A673 (cell line): ENCODE data around the gene SLC24A4. TPM values are rescaled to one million over a fixed set of nuclear protein-coding genes. Genes with fewer than 3 reads are reported as not detected.

Source experiments
- BruUV-seq: library from RNA; stranded (reverse); fragments of 400-500 nt; replicated peaks from 2 replicates; lab custom pipeline; 2021; lab: Mats Ljungman, UMichigan
- CTCF ChIA-PET: fragments of 300-600 bp; sonication (Branson Sonifier 250); formaldehyde crosslinking; loops from one replicate; lab custom pipeline; 2022; ENCODE audit warnings: antibody characterized with exemption; lab: Charles Lee
- POLR2A ChIA-PET: fragments of 300-600 bp; sonication (Branson Sonifier 250); formaldehyde crosslinking; loops from one replicate; lab custom pipeline; 2022; ENCODE audit warnings: antibody characterized with exemption; ENCODE audit not compliant: low non-redundant PET; lab: Charles Lee
- DNase-seq: peaks from one replicate; pipeline ENCODE4 v3.0.0-alpha.2; 2015; ENCODE audit warnings: low spot score
- H3K27ac ChIP-seq: fragments of 200-600 bp; sonication (generic); 2 replicates; pipeline ENCODE4 v1.5.1; 2016; ENCODE audit warnings: mixed run types, low read depth, mild to moderate bottlenecking, mixed read lengths, antibody characterized with exemption, low read length; ENCODE audit not compliant: poor library complexity, severe bottlenecking
- H3K27me3 ChIP-seq: fragments of 200-600 bp; sonication (generic); replicated peaks from 2 replicates; pipeline ENCODE4 v1.6.1; 2017; ENCODE audit warnings: mixed run types, low read depth, mild to moderate bottlenecking, mixed read lengths, antibody characterized with exemption, low read length; ENCODE audit not compliant: insufficient read depth, poor library complexity
- H3K36me3 ChIP-seq: fragments of 200-600 bp; sonication (generic); 2 replicates; pipeline ENCODE4 v1.6.1; 2016; ENCODE audit warnings: mixed run types, mild to moderate bottlenecking, mixed read lengths, antibody characterized with exemption, low read length; ENCODE audit not compliant: insufficient read depth, poor library complexity, severe bottlenecking
- H3K4me1 ChIP-seq: fragments of 200-600 bp; sonication (generic); 2 replicates; pipeline ENCODE4 v1.6.1; 2017; ENCODE audit warnings: mixed run types, mild to moderate bottlenecking, mixed read lengths, antibody characterized with exemption, low read length; ENCODE audit not compliant: insufficient read depth, poor library complexity, severe bottlenecking
- H3K4me3 ChIP-seq: fragments of 200-600 bp; sonication (generic); 2 replicates; pipeline ENCODE4 v1.5.1; 2016; ENCODE audit warnings: low read depth, mixed run types, mild to moderate bottlenecking, mixed read lengths, low read length; ENCODE audit not compliant: poor library complexity, severe bottlenecking
- H3K9me3 ChIP-seq: fragments of 200-600 bp; sonication (generic); 2 replicates; pipeline ENCODE4 v1.6.1; 2016; ENCODE audit warnings: mixed run types, low read depth, mild to moderate bottlenecking, mixed read lengths, antibody characterized with exemption, low read length; ENCODE audit not compliant: poor library complexity, severe bottlenecking
- EZH2 ChIP-seq: fragments of 200-600 bp; sonication (generic); IDR thresholded peaks from 2 replicates; pipeline ENCODE4 v1.6.1; 2017; ENCODE audit warnings: borderline replicate concordance, low read depth, mild to moderate bottlenecking, mixed read lengths, antibody characterized with exemption, low read length; ENCODE audit not compliant: poor library complexity, severe bottlenecking
- intact Hi-C: fragments of 100-400 bp; cut with micrococcal nuclease; formaldehyde crosslinking; loops from one replicate; pipeline ENCODE4 v1.10.0; 2022; ENCODE audit not compliant: unreplicated experiment
- total RNA-seq: library from RNA; stranded (reverse); gene quantifications from 2 replicates; pipeline ENCODE4 v1.2.3, GENCODE V29; 2021
- TF ChIP-seq, protein P1 (sequence below): fragments of 300-800, 200-600 bp; sonication (generic); conservative IDR thresholded peaks from 2 replicates; pipeline ENCODE4 v1.5.1; 2017; ENCODE audit warnings: low read depth, mild to moderate bottlenecking, antibody characterized with exemption, low read length, moderate library complexity, mixed read lengths

Gene SLC24A4
- total RNA-seq, 1 experiment from 2014 or later, result 0.15 TPM

DNA sequence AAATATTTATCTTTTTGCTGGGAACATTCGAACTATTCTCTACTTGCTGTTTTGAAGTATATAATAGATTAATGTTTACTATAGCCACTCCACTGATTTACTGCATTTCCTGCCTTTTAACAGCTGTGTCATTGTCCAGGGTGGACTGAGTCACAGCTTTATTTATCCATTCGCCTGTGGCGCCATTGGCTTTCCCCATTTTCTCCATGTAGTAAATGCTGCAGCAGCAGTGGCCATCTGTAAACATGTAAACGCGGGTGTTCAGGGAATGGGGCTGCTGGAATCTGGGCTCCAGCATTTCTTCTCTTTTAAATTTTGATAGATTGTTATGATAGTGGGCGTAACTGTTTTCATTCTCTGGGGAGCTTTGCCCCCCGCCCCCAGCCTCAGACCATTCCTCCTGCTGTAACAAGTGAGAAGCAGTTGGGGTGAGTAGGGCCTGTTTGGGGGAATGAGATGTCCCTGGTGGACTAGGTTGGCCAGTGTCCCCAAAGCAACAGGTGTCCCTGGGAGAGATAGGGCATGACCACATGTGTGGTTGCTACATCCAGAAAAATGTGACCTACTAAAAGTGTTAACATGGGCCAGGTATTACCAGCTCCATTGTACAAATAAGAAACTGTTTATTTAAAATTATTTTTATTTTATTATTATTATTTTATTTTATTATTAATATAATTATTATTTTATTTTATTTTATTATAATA lies 223.5 kb downstream of the SLC24A4 start:
- Histone ChIP-seq H3K4me3 (no peak overlapping the region), H3K9me3 (no peaks in the 10 kb centered on the region), H3K27me3 (no peaks in the 10 kb centered on the region), H3K36me3 (no peaks in the 10 kb centered on the region), H3K27ac (no peak overlapping the region), H3K4me1 (no peaks in the 10 kb centered on the region)
- TF ChIP-seq EZH2, result no peak
- TF ChIP-seq, protein P1, sequence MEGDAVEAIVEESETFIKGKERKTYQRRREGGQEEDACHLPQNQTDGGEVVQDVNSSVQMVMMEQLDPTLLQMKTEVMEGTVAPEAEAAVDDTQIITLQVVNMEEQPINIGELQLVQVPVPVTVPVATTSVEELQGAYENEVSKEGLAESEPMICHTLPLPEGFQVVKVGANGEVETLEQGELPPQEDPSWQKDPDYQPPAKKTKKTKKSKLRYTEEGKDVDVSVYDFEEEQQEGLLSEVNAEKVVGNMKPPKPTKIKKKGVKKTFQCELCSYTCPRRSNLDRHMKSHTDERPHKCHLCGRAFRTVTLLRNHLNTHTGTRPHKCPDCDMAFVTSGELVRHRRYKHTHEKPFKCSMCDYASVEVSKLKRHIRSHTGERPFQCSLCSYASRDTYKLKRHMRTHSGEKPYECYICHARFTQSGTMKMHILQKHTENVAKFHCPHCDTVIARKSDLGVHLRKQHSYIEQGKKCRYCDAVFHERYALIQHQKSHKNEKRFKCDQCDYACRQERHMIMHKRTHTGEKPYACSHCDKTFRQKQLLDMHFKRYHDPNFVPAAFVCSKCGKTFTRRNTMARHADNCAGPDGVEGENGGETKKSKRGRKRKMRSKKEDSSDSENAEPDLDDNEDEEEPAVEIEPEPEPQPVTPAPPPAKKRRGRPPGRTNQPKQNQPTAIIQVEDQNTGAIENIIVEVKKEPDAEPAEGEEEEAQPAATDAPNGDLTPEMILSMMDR, result no peak
- peak; percentile 13 for DNase-seq
- intact Hi-C loops, result no loop called here
- CTCF ChIA-PET, result no interaction called here
- POLR2A ChIA-PET, result no interaction called here
- no TSS peak for BruUV-seq

DNA sequence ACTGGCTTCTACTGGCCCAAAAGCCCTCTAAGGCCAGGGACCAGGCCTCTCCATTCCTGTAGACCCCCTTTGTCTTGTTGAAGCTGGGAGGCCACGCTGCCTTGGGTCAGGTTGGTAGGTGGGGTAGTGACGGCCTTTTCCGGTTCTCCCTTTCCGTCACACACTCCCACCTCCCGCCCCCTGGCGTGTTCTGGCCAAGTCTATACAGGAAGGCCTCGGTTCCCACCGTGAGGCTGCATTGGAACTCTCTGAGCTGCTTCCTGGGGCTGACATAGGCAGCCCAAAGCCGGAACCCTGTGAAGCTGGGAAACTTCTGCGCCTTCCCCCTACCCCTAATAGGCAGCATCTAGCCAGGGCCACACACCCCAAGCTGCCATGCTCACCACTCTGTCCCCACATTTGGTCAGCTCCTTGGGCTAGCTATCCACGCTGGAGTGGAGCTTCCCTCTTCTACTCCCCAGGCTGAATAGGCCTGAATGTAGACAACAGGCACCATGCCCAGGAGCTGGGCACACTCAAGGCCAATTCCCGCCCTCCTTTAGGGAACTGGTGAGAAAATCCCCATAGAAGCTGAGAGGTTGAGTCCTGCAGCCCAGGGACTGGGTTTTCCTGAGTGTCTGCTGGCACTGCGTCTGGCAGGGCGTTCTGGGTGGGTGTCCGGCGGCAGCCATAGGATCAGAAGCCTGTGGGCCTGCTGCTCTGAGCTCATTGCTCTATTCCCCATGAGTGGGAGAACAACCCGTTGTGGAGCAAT lies 226.3 kb downstream of the SLC24A4 start:
- Histone ChIP-seq H3K4me3 (no peak overlapping the region), H3K4me1 (no peaks in the 10 kb centered on the region), H3K27me3 (no peaks in the 10 kb centered on the region), H3K27ac (no peak overlapping the region), H3K9me3 (no peaks in the 10 kb centered on the region), H3K36me3 (no peaks in the 10 kb centered on the region)
- intact Hi-C loops, result no loop called here
- no peak for DNase-seq
- BruUV-seq, result no TSS peak
- CTCF ChIA-PET, result interaction anchor here (0.6 kb wide), 1 partner anchor 16 kb away, joined by 3 read pairs; no protein-coding TSS in a partner anchor
- POLR2A ChIA-PET, result no interaction called here
- TF ChIP-seq, protein P1, result no peak
- no peak for TF ChIP-seq EZH2

DNA sequence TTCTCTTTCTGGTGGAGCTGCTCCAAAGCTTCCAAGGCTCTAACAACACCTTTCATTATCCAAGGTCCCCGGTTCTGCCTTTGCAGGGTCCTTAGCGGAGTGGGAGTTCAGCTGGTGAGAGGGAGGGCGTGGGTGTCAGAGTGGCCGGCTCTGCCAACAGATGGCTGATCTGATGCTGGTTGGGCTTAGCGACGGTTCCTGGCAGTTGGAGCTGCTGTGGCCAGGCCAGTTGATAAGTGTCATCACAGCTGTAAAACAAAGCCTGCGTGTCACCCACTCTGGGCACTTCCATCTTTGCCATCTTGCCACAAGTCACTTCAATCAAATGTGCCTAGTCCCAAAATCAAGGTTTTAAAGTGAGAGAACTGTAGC lies 226.9 kb downstream of the SLC24A4 start:
- DNase-seq, result no peak
- H3K9me3 ChIP-seq, result no peaks in the 10 kb centered on the region
- TF ChIP-seq, protein P1, result no peak
- POLR2A ChIA-PET, result no interaction called here
- no peak overlapping the region for H3K4me3 ChIP-seq
- no peaks in the 10 kb centered on the region for H3K36me3 ChIP-seq
- CTCF ChIA-PET, result interaction anchor here (0.6 kb wide), 1 partner anchor 17 kb away, joined by 3 read pairs; no protein-coding TSS in a partner anchor
- BruUV-seq, result no TSS peak
- H3K27me3 ChIP-seq, result no peaks in the 10 kb centered on the region
- intact Hi-C loops, result no loop called here
- no peak overlapping the region for H3K27ac ChIP-seq
- H3K4me1 ChIP-seq, result no peaks in the 10 kb centered on the region

Other genes starting within 250 kb of the SLC24A4 start
- 27.3 and 32.4 TPM in 2 replicates for gene ATXN3, start 216.6 kb upstream of the SLC24A4 start, total RNA-seq
- 140 and 154 TPM in 2 replicates for gene NDUFB1, start 201.5 kb upstream of the SLC24A4 start, total RNA-seq
- 119 and 129 TPM in 2 replicates for gene CPSF2, start 201.2 kb upstream of the SLC24A4 start, total RNA-seq
- gene RIN3, start 190.6 kb downstream of the SLC24A4 start, total RNA-seq, result 2.4 and 2.5 TPM in 2 replicates